Ovary (tissue), 9 donors: Measurements from ENCODE around the gene CCL11. TPM values are rescaled to one million over a fixed set of nuclear protein-coding genes. Genes with fewer than 3 reads are reported as not detected.

Experiments
- DNase-seq, 5 donors: peaks; one replicate each; pipeline ENCODE4 v3.0.0-alpha.2; 2019 to 2020
- H3K27ac ChIP-seq, 2 donors: fragments of 200-600 bp; one replicate each; pipeline versions ENCODE4 v1.5.1 to v1.8.0; 2019 to 2022
- H3K27me3 ChIP-seq: fragments of 200-600 bp; one replicate; pipeline ENCODE4 v1.8.0; 2022
- H3K36me3 ChIP-seq: fragments of 200-600 bp; sonication (generic); one replicate; pipeline ENCODE4 v1.5.1; 2019
- H3K4me1 ChIP-seq: one replicate; pipeline ENCODE4 v1.8.1; 2013; ENCODE audit warnings: mild to moderate bottlenecking, moderate library complexity; ENCODE audit not compliant: insufficient read depth
- H3K4me3 ChIP-seq: fragments of 200-600 bp; sonication (generic); one replicate; pipeline ENCODE4 v1.5.1; 2017
- H3K9me3 ChIP-seq, 2 donors: fragments of 200-600 bp in 1 of 2; sonication (generic) in 1 of 2; one replicate each; pipeline versions ENCODE4 v1.5.1 to v1.8.1; 2013 to 2019; ENCODE audit warnings: mild to moderate bottlenecking in 1 of 2, moderate library complexity in 1 of 2
- CTCF ChIP-seq, 3 donors: fragments of 450-650 bp in 2 of 3; fragments of 200-600 bp in 1 of 3; IDR thresholded peaks; one replicate each; pipeline versions ENCODE4 v1.5.1 to v1.8.0; 2016 to 2022; ENCODE audit warnings: antibody characterized with exemption in 3 of 3, mild to moderate bottlenecking in 1 of 3
- EP300 ChIP-seq: sonication (generic); formaldehyde crosslinking; IDR thresholded peaks from one replicate; pipeline ENCODE4 v1.6.1; 2017; ENCODE audit warnings: antibody characterized with exemption
- POLR2A ChIP-seq: fragments of 450-650 bp; IDR thresholded peaks from one replicate; pipeline ENCODE4 v1.6.1; 2017; ENCODE audit warnings: antibody characterized with exemption, mild to moderate bottlenecking, moderate library complexity
- WGBS, 3 donors: extraction: QIAGEN DNeasy Blood & Tissue Kit in 1 of 3; methylation state at CpG; one replicate each; pipeline versions ENCODE4 v1.1.5 to v1.1.7; 2013 to 2017; 5-methylcytosine and 5-hydroxymethylcytosine counted together
- intact Hi-C, 4 donors: fragments of 100-400 bp; cut with DNase I; formaldehyde crosslinking; loops; one replicate each; pipeline versions ENCODE4 v1.11.0 to v1.15.1; 2022 to 2023
- polyA plus RNA-seq, 2 donors: library from polyadenylated mRNA; stranded (reverse); fragments of 200-250 nt in 1 of 2; fragments of 350-450 nt in 1 of 2; fragmentation: Illumina TruSeq in 1 of 2; extraction: RNeasy Lipid Tissue Mini Kit (QIAGEN cat#74804) in 1 of 2; gene quantifications; one replicate each; pipeline ENCODE4 v1.2.3, GENCODE V29; 2013 to 2014
- total RNA-seq, 7 donors: library from RNA; depleted of rRNA in 2 of 7; stranded (reverse); fragments of >200 nt in 2 of 7; fragmentation: NEBNext Ultra II Directional in 3 of 7; extraction: Animal tissue kit (Norgen Biotek cat#: 25700) in 3 of 7; gene quantifications; one replicate each; pipeline versions ENCODE4 v1.1.0 to v1.2.4, GENCODE V29; 2016 to 2023
- donor health status: DM: no; HTN: no; CAD: no; lungs with moderate emphysema.
- donor health status: DM: no; HTN: no; CAD: no.
- donor health status: Bipolar disorder and iron deficiency.
- donor health status: DM: yes; HTN: yes; CAD: no.
- donor health status: DM: no; HTN: no; CAD: no.
- donor health status: DM: yes; HTN: yes; CAD: no.

Gene CCL11
- total and polyA plus RNA-seq, 9 donors: 0.35 to 2.0 TPM; not detected in 7

GRCh38 chr17:34246881-34247280, 38.7 kb upstream of the CCL11 start:
- TF ChIP-seq CTCF (IDR thresholded peaks at IDR 0.05) (no peak), EP300 (no peak), POLR2A (no peak)
- Histone ChIP-seq H3K27me3 (no peaks in the 10 kb centered on the region), H3K4me3 (no peak overlapping the region), H3K27ac (no peak overlapping the region), H3K9me3 (no peaks in the 10 kb centered on the region), H3K4me1 (peaks cover 1% of the 10 kb centered on the region), H3K36me3 (no peaks in the 10 kb centered on the region)
- 71 to 74% (median 73%) methylated on average over 3 of the region's 3 CpGs for WGBS, 3 donors
- intact Hi-C loops: no loop called here
- no peak for DNase-seq

GRCh38 chr17:34248511-34249024, 37.0 kb upstream of the CCL11 start:
- Histone ChIP-seq H3K9me3 (no peaks in the 10 kb centered on the region), H3K27ac (no peak overlapping the region), H3K27me3 (no peaks in the 10 kb centered on the region), H3K36me3 (no peaks in the 10 kb centered on the region), H3K4me1 (peaks cover 10% of the 10 kb centered on the region), H3K4me3 (no peak overlapping the region)
- no peak for DNase-seq
- 25 to 31% (median 30%) methylated on average over 6 of the region's 6 CpGs for WGBS, 3 donors
- TF ChIP-seq CTCF (IDR thresholded peaks at IDR 0.05) (no peak), POLR2A (no peak), EP300 (no peak)
- intact Hi-C loops: no loop called here

- Histone ChIP-seq H3K4me3 (no peak overlapping the region), H3K36me3 (no peaks in the 10 kb centered on the region), H3K27ac (no peak overlapping the region), H3K9me3 (no peaks in the 10 kb centered on the region), H3K27me3 (no peaks in the 10 kb centered on the region), H3K4me1 (peaks cover 12% of the 10 kb centered on the region)
- TF ChIP-seq CTCF (IDR thresholded peaks at IDR 0.05): no peak
- TF ChIP-seq EP300: no peak
- no peak for TF ChIP-seq POLR2A
- intact Hi-C loops: no loop called here
- 59 to 64% (median 60%) methylated on average over 1 of the region's 1 CpG for WGBS, 3 donors
- DNase-seq: no peak
Observed at GRCh38 chr17:34249061-34249460, 36.5 kb upstream of the CCL11 start.

GRCh38 chr17:34249478-34249877, 36.1 kb upstream of the CCL11 start:
- Histone ChIP-seq H3K4me3 (no peak overlapping the region), H3K27me3 (no peaks in the 10 kb centered on the region), H3K27ac (no peak overlapping the region), H3K9me3 (no peaks in the 10 kb centered on the region), H3K36me3 (no peaks in the 10 kb centered on the region), H3K4me1 (peaks cover 12% of the 10 kb centered on the region)
- WGBS, 3 donors: 79 to 88% (median 83%) methylated on average over 1 of the region's 1 CpG
- no peak for TF ChIP-seq CTCF (IDR thresholded peaks at IDR 0.05)
- TF ChIP-seq POLR2A: no peak
- no peak for TF ChIP-seq EP300
- DNase-seq: no peak
- intact Hi-C loops: no loop called here
